Measurements from ENCODE around the gene TMCO1.
"Not testable (repeated sequence)": the region's sequence is repeated elsewhere in the genome, so short reads cannot be mapped to it uniquely, and the experiment has no call there.

The TMCO1 gene

GRCh38 chr1:165726169-165726568 is 42.5 kb downstream of the TMCO1 start:
- DNase-seq = no peak
- H3K27ac ChIP-seq (ENCODE audit: low read length, poor library complexity, severe bottlenecking) = no peak overlapping the region
- no peak overlapping the region for H3K23ac ChIP-seq (ENCODE audit: low read length in 2 of 2)
- WGBS = no CpG with 5 or more reads among the region's 2 CpGs
- no peak overlapping the region for H4K91ac ChIP-seq (ENCODE audit: low read length)
- no peaks in the 10 kb centered on the region for H3K27me3 ChIP-seq (ENCODE audit: control insufficient read depth in 1 of 2, insufficient read depth in 1 of 2, low read length in 2 of 2)
- H3K9ac ChIP-seq (ENCODE audit: low read length) = no peak overlapping the region
- H2AFZ ChIP-seq (ENCODE audit: low read depth, low read length) = no peak overlapping the region
- no peak overlapping the region for H3K4ac ChIP-seq (ENCODE audit: low read depth in 1 of 2, low read length in 2 of 2)
- H2AK5ac ChIP-seq (ENCODE audit: low read length, severe bottlenecking) = no peak overlapping the region
- H3K36me3 ChIP-seq (ENCODE audit: control insufficient read depth in 1 of 2, insufficient read depth in 2 of 2, low read depth in 1 of 2, low read length in 2 of 2) = peaks cover 5 to 43% of the 10 kb centered on the region in 2 experiments
- H4K8ac ChIP-seq (ENCODE audit: low read length) = no peak overlapping the region
- no peak overlapping the region for H2BK15ac ChIP-seq (ENCODE audit: low read depth, poor library complexity, severe bottlenecking)
- H3K4me3 ChIP-seq (ENCODE audit: insufficient read depth in 1 of 2, low read depth in 1 of 2, low read length in 2 of 2) = no peak overlapping the region
- no peak overlapping the region for H2BK5ac ChIP-seq (ENCODE audit: low read depth, low read length, poor library complexity, severe bottlenecking)
- no peak overlapping the region for H2BK12ac ChIP-seq (ENCODE audit: low read length in 2 of 2)
- H3K79me1 ChIP-seq (replicated peaks; ENCODE audit: low read length, poor library complexity, severe bottlenecking) = peaks cover 4% of the 10 kb centered on the region
- no peak overlapping the region for H3K14ac ChIP-seq (ENCODE audit: low read length in 2 of 2)
- no peak overlapping the region for H3K18ac ChIP-seq (ENCODE audit: low read depth in 1 of 2, low read length in 2 of 2)
- H2BK120ac ChIP-seq (ENCODE audit: low read depth, low read length) = no peak overlapping the region
- H3K4me2 ChIP-seq (ENCODE audit: low read length, poor library complexity, severe bottlenecking) = no peak overlapping the region
- H3K4me1 ChIP-seq (ENCODE audit: control insufficient read depth, insufficient read depth, low read depth, low read length) = no peaks in the 10 kb centered on the region
- no peaks in the 10 kb centered on the region for H3K9me3 ChIP-seq (ENCODE audit: control insufficient read depth, low read length)

GRCh38 chr1:165717918-165718515 is 50.7 kb downstream of the TMCO1 start:
- Histone ChIP-seq H3K18ac (ENCODE audit: low read depth in 1 of 2, low read length in 2 of 2) (no peak overlapping the region), H3K79me1 (replicated peaks; ENCODE audit: low read length, poor library complexity, severe bottlenecking) (no peaks in the 10 kb centered on the region), H3K14ac (ENCODE audit: low read length in 2 of 2) (no peak overlapping the region)

GRCh38 chr1:165716265-165717051 is 52.2 kb downstream of the TMCO1 start:
- not testable (repeated sequence) for H2BK12ac ChIP-seq (ENCODE audit: low read length in 2 of 2); H3K4me3 ChIP-seq (ENCODE audit: insufficient read depth in 1 of 2, low read depth in 1 of 2, low read length in 2 of 2); H2BK5ac ChIP-seq (ENCODE audit: low read depth, low read length, poor library complexity, severe bottlenecking); H3K9me3 ChIP-seq (ENCODE audit: control insufficient read depth, low read length); H3K36me3 ChIP-seq (ENCODE audit: control insufficient read depth in 1 of 2, insufficient read depth in 2 of 2, low read depth in 1 of 2, low read length in 2 of 2); H3K27ac ChIP-seq (ENCODE audit: low read length, poor library complexity, severe bottlenecking); H3K27me3 ChIP-seq (ENCODE audit: control insufficient read depth in 1 of 2, insufficient read depth in 1 of 2, low read length in 2 of 2); H4K91ac ChIP-seq (ENCODE audit: low read length); H3K18ac ChIP-seq (ENCODE audit: low read depth in 1 of 2, low read length in 2 of 2); H3K4me1 ChIP-seq (ENCODE audit: control insufficient read depth, insufficient read depth, low read depth, low read length); H3K9ac ChIP-seq (ENCODE audit: low read length); H3K23ac ChIP-seq (ENCODE audit: low read length in 2 of 2); H3K4ac ChIP-seq (ENCODE audit: low read depth in 1 of 2, low read length in 2 of 2); H2BK15ac ChIP-seq (ENCODE audit: low read depth, poor library complexity, severe bottlenecking); H3K79me1 ChIP-seq (replicated peaks; ENCODE audit: low read length, poor library complexity, severe bottlenecking); H2AK5ac ChIP-seq (ENCODE audit: low read length, severe bottlenecking); H3K4me2 ChIP-seq (ENCODE audit: low read length, poor library complexity, severe bottlenecking); DNase-seq; H2AFZ ChIP-seq (ENCODE audit: low read depth, low read length); H2BK120ac ChIP-seq (ENCODE audit: low read depth, low read length); H3K14ac ChIP-seq (ENCODE audit: low read length in 2 of 2); H4K8ac ChIP-seq (ENCODE audit: low read length)
- 93% methylated on average over 7 of the region's 8 CpGs for WGBS

More at GRCh38 chr1:165717918-165718515, 50.7 kb downstream of the TMCO1 start:
- Histone ChIP-seq H2BK120ac (ENCODE audit: low read depth, low read length) (no peak overlapping the region), H3K4me3 (ENCODE audit: insufficient read depth in 1 of 2, low read depth in 1 of 2, low read length in 2 of 2) (no peak overlapping the region), H2AK5ac (ENCODE audit: low read length, severe bottlenecking) (no peak overlapping the region), H3K23ac (ENCODE audit: low read length in 2 of 2) (no peak overlapping the region), H2BK15ac (ENCODE audit: low read depth, poor library complexity, severe bottlenecking) (no peak overlapping the region), H2BK5ac (ENCODE audit: low read depth, low read length, poor library complexity, severe bottlenecking) (no peak overlapping the region), H3K27ac (ENCODE audit: low read length, poor library complexity, severe bottlenecking) (no peak overlapping the region), H3K36me3 (ENCODE audit: control insufficient read depth in 1 of 2, insufficient read depth in 2 of 2, low read depth in 1 of 2, low read length in 2 of 2) (no peaks in the 10 kb centered on the region), H3K4me1 (ENCODE audit: control insufficient read depth, insufficient read depth, low read depth, low read length) (no peaks in the 10 kb centered on the region), H3K9me3 (ENCODE audit: control insufficient read depth, low read length) (no peaks in the 10 kb centered on the region), H4K91ac (ENCODE audit: low read length) (no peak overlapping the region), H2BK12ac (ENCODE audit: low read length in 2 of 2) (no peak overlapping the region), H3K4me2 (ENCODE audit: low read length, poor library complexity, severe bottlenecking) (no peak overlapping the region), H4K8ac (ENCODE audit: low read length) (no peak overlapping the region), H3K4ac (ENCODE audit: low read depth in 1 of 2, low read length in 2 of 2) (no peak overlapping the region), H3K9ac (ENCODE audit: low read length) (peak overlapping the region; percentile 64), H2AFZ (ENCODE audit: low read depth, low read length) (no peak overlapping the region), H3K27me3 (ENCODE audit: control insufficient read depth in 1 of 2, insufficient read depth in 1 of 2, low read length in 2 of 2) (no peaks in the 10 kb centered on the region)
- WGBS = 0% methylated on average over 3 of the region's 4 CpGs
- DNase-seq = peak; percentile 74

GRCh38 chr1:165712764-165713163 is 55.9 kb downstream of the TMCO1 start:
- Histone ChIP-seq H3K4ac (ENCODE audit: low read depth in 1 of 2, low read length in 2 of 2) (no peak overlapping the region), H4K8ac (ENCODE audit: low read length) (no peak overlapping the region), H3K9me3 (ENCODE audit: control insufficient read depth, low read length) (no peaks in the 10 kb centered on the region), H3K18ac (ENCODE audit: low read depth in 1 of 2, low read length in 2 of 2) (no peak overlapping the region), H3K36me3 (ENCODE audit: control insufficient read depth in 1 of 2, insufficient read depth in 2 of 2, low read depth in 1 of 2, low read length in 2 of 2) (no peaks in the 10 kb centered on the region), H3K23ac (ENCODE audit: low read length in 2 of 2) (no peak overlapping the region), H3K4me3 (ENCODE audit: insufficient read depth in 1 of 2, low read depth in 1 of 2, low read length in 2 of 2) (no peak overlapping the region), H3K27me3 (ENCODE audit: control insufficient read depth in 1 of 2, insufficient read depth in 1 of 2, low read length in 2 of 2) (peaks cover 5 to 9% of the 10 kb centered on the region in 2 experiments), H3K4me1 (ENCODE audit: control insufficient read depth, insufficient read depth, low read depth, low read length) (no peaks in the 10 kb centered on the region), H2BK12ac (ENCODE audit: low read length in 2 of 2) (no peak overlapping the region), H3K4me2 (ENCODE audit: low read length, poor library complexity, severe bottlenecking) (no peak overlapping the region), H2BK15ac (ENCODE audit: low read depth, poor library complexity, severe bottlenecking) (no peak overlapping the region), H2BK120ac (ENCODE audit: low read depth, low read length) (no peak overlapping the region), H4K91ac (ENCODE audit: low read length) (no peak overlapping the region), H3K14ac (ENCODE audit: low read length in 2 of 2) (no peak overlapping the region), H2AK5ac (ENCODE audit: low read length, severe bottlenecking) (no peak overlapping the region), H3K79me1 (replicated peaks; ENCODE audit: low read length, poor library complexity, severe bottlenecking) (no peaks in the 10 kb centered on the region), H3K9ac (ENCODE audit: low read length) (no peak overlapping the region), H3K27ac (ENCODE audit: low read length, poor library complexity, severe bottlenecking) (no peak overlapping the region), H2BK5ac (ENCODE audit: low read depth, low read length, poor library complexity, severe bottlenecking) (no peak overlapping the region), H2AFZ (ENCODE audit: low read depth, low read length) (no peak overlapping the region)
- DNase-seq = no peak
- WGBS = 86% methylated on average over 1 of the region's 5 CpGs

Measured in mesenchymal stem cell (in vitro differentiated cells and primary cell).